ENCODE results near the gene HGFAC.

HGFAC gene

DNA sequence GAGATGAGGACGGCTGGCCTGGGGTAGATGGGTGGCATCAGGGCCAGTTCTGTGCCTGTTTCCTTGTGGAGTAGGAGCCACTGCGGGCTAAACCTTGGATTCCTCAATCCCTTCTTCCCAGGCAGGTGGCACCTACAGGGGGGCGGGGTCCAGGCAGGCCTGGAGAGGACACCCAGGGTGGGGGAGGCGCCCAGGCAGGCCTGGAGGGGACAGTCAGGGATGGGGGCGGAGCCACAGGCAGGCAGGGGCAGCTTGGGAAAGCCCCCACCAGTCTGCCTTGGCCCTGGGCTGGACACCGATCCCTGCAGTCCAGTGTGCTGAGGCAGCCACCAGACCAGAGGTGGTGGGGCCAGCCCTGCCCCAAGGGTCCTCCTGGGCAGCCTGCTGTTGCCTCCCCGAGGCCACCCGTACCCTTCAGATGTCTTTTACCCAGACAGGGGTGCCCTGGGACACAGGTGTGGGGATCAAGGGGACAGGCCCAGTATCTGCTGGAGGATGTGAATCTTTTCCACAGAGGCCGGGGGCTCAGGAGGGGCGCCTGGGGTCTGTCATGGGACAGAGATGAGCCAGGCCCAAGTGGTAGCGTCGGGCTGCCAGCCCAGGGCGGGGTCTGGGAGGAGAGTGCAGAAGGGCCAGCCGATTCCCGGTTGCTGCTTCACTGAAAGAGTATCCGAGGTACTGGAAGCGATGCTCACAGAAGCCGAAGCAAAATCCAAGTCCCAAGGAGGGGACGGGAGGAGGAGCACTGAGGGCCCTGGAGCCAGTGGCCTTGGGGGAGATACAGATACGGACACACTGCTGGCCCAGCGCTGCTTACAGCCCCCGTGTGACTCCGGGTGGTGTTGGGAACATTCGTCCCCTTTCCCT is 56.0 kb downstream of the HGFAC start:
- TF ChIP-seq, protein P1, sequence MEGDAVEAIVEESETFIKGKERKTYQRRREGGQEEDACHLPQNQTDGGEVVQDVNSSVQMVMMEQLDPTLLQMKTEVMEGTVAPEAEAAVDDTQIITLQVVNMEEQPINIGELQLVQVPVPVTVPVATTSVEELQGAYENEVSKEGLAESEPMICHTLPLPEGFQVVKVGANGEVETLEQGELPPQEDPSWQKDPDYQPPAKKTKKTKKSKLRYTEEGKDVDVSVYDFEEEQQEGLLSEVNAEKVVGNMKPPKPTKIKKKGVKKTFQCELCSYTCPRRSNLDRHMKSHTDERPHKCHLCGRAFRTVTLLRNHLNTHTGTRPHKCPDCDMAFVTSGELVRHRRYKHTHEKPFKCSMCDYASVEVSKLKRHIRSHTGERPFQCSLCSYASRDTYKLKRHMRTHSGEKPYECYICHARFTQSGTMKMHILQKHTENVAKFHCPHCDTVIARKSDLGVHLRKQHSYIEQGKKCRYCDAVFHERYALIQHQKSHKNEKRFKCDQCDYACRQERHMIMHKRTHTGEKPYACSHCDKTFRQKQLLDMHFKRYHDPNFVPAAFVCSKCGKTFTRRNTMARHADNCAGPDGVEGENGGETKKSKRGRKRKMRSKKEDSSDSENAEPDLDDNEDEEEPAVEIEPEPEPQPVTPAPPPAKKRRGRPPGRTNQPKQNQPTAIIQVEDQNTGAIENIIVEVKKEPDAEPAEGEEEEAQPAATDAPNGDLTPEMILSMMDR (IDR thresholded peaks at IDR 0.05; ENCODE audit: control insufficient read depth, extremely low read depth, insufficient read depth), result no peak
- DNase-seq (ENCODE audit: low read depth), result no peak

DNA sequence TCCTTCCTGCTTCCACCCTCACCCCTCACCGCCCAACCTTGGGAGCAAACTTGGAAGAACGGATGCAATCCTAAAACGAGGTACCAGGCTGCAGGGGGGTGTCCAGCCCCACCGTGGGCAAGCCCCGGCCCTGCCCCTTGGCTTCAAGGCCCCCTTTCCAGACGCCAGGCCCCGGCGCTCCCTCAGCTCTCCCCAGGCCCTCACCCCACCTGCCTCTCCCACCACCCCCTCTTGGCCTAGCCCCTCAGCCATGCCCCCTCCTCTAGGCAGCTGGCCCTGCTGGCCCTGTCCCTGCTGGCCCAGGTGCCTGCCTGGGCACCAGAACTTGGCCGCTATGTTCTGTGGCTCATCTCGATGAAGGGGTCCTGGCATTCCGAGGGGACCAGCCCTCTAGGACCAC is 56.6 kb downstream of the HGFAC start:
- DNase-seq (ENCODE audit: low read depth), result no peak
- H3K4me3 ChIP-seq (ENCODE audit: low read depth, low read length), result no peak overlapping the region
- TF ChIP-seq, protein P1 (IDR thresholded peaks at IDR 0.05; ENCODE audit: control insufficient read depth, extremely low read depth, insufficient read depth), result no peak

More for the DNA sequence above, 56.0 kb downstream of the HGFAC start:
- H3K4me3 ChIP-seq (ENCODE audit: low read depth, low read length), result no peak overlapping the region

Data from LNCaP clone FGC (cell line).